Activated T-cell treated with anti-CD3 and anti-CD28 coated beads, Interleukin-2, amount 50 U/mL, for 4 hours (primary cell): ENCODE results near the gene RASGRF2. TPM values are rescaled to one million over a fixed set of nuclear protein-coding genes. Genes with fewer than 3 reads are reported as not detected.
"Not testable (repeated sequence)": the region's sequence is repeated elsewhere in the genome, so short reads cannot be mapped to it uniquely, and the experiment has no call there.

Source experiments
- ATAC-seq, 2 donors: fragments of 200-7000 bp; cut with Tn5 transposase; one replicate each; pipeline ENCODE4 v1.10.0; 2021
- DNase-seq: peaks from one replicate; pipeline ENCODE4 v3.0.0-alpha.2; 2020
- H3K27me3 Mint-ChIP-seq: one replicate; pipeline ENCODE4 v1.8.0; 2021; ENCODE audit warnings: low read depth, mixed read lengths
- H3K36me3 Mint-ChIP-seq: one replicate; pipeline ENCODE4 v1.8.0; 2022; ENCODE audit warnings: mixed read lengths; ENCODE audit not compliant: insufficient read depth
- H3K4me1 Mint-ChIP-seq: one replicate; pipeline ENCODE4 v1.8.0; 2021; ENCODE audit warnings: low read depth, mixed read lengths
- H3K4me3 Mint-ChIP-seq: one replicate; pipeline ENCODE4 v1.8.0; 2021; ENCODE audit warnings: mild to moderate bottlenecking, moderate library complexity, mixed read lengths
- H3K9me3 Mint-ChIP-seq: one replicate; pipeline ENCODE4 v1.8.0; 2021; ENCODE audit warnings: mixed read lengths
- total RNA-seq, 3 donors: library from RNA; stranded (reverse); gene quantifications; one replicate each; pipeline ENCODE4 v1.2.1, GENCODE V29; 2021

RASGRF2 gene
- total RNA-seq, 3 donors from 2014 or later, result 5.6 to 8.6 (median 7.5) TPM

DNA sequence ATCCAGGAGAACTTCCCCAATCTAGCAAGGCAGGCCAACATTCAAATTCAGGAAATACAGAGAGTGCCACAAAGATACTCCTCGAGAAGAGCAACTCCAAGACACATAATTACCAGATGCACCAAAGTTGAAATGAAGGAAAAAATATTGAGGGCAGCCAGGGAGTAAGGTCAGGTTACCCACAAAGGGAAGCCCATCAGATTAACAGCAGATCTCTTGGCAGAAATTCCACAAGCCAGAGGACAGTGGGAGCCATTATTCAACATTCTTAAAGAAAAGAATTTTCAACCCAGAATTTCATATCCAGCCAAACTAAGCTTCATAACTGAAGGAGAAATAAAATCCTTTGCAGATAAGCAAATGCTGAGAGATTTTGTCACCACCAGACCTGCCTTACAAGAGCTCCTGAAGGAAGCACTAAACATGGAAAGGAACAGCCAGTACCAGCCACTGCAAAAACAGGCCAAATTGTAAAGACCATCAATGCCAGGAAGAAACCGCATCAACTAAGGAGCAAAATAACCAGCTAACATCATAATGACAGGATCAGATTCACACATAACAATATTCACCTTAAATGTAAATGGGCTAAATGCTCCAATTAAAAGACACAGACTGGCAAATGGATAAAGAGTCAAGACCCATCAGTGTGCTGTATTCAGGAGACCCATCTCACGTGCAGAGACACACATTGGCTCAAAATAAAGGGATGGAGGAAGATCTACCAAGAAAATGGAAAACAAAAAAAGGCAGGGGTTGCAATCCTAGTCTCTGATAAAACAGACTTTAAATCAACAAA is 70.3 kb downstream of the RASGRF2 start:
- H3K4me3 Mint-ChIP-seq, H3K27me3 Mint-ChIP-seq, ATAC-seq: not testable (repeated sequence)

GRCh38 chr5:81035522-81035921 is 75.4 kb downstream of the RASGRF2 start:
- H3K4me3 Mint-ChIP-seq, result no peak overlapping the region
- no peaks in the 10 kb centered on the region for H3K27me3 Mint-ChIP-seq
- H3K4me1 Mint-ChIP-seq, result peaks cover 10% of the 10 kb centered on the region
- peaks cover 14% of the 10 kb centered on the region for H3K9me3 Mint-ChIP-seq
- H3K36me3 Mint-ChIP-seq, result peaks cover 3% of the 10 kb centered on the region
- DNase-seq (no peak), ATAC-seq (no peak)

More for the DNA sequence above, 70.3 kb downstream of the RASGRF2 start:
- Mint-ChIP-seq H3K36me3 (peaks cover 12% of the 10 kb centered on the region), H3K9me3 (peaks cover 14% of the 10 kb centered on the region), H3K4me1 (peaks cover 26% of the 10 kb centered on the region)
- DNase-seq, result not testable (repeated sequence)

- H3K27me3 Mint-ChIP-seq, result no peaks in the 10 kb centered on the region
- peaks cover 11% of the 10 kb centered on the region for H3K4me1 Mint-ChIP-seq
- DNase-seq (no peak), ATAC-seq (no peak)
- H3K36me3 Mint-ChIP-seq, result peaks cover 3% of the 10 kb centered on the region
- no peak overlapping the region for H3K4me3 Mint-ChIP-seq
- peaks cover 11% of the 10 kb centered on the region for H3K9me3 Mint-ChIP-seq
These were observed 78.3 kb downstream of the RASGRF2 start for GRCh38 chr5:81038495-81038894.

GRCh38 chr5:81044868-81045267 is 84.7 kb downstream of the RASGRF2 start:
- peaks cover 37% of the 10 kb centered on the region for H3K4me1 Mint-ChIP-seq
- H3K27me3 Mint-ChIP-seq, result no peaks in the 10 kb centered on the region

GRCh38 chr5:81045389-81045807 is 85.2 kb downstream of the RASGRF2 start:
- Mint-ChIP-seq H3K36me3 (peaks cover 24% of the 10 kb centered on the region), H3K27me3 (no peaks in the 10 kb centered on the region), H3K9me3 (no peaks in the 10 kb centered on the region), H3K4me3 (no peak overlapping the region), H3K4me1 (peaks cover 37% of the 10 kb centered on the region)
- DNase-seq (no peak), ATAC-seq (no peak)

More at GRCh38 chr5:81044868-81045267, 84.7 kb downstream of the RASGRF2 start:
- no peak for DNase-seq
- ATAC-seq, result no peak
- H3K9me3 Mint-ChIP-seq, result no peaks in the 10 kb centered on the region
- H3K4me3 Mint-ChIP-seq, result no peak overlapping the region
- H3K36me3 Mint-ChIP-seq, result peaks cover 24% of the 10 kb centered on the region

- Mint-ChIP-seq H3K36me3 (peaks cover 27% of the 10 kb centered on the region), H3K9me3 (no peaks in the 10 kb centered on the region), H3K4me1 (peaks cover 39% of the 10 kb centered on the region), H3K27me3 (no peaks in the 10 kb centered on the region), H3K4me3 (no peak overlapping the region)
- DNase-seq (no peak), ATAC-seq (no peak)
These were observed 85.9 kb downstream of the RASGRF2 start for GRCh38 chr5:81046041-81046440.

DNA sequence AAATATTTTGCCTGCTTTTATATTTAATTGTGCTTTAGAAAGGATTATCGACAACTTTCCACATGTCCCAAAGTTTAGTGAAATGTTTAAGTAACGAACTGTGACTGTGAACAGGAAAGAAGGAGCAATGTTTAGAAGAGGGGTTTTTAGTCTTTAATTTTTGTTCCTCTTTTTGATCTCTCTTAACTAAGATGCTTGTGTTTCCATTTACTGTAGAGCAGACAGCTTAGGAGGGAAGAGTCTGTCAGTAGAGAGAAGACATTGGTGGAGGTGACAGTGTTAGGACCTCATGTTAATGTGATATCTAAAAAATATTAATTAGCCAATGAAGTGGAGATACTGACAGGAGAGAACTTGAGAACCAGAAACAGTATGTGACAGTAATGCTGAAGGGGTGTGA is 92.2 kb downstream of the RASGRF2 start:
- H3K4me3 Mint-ChIP-seq, result no peak overlapping the region
- DNase-seq, result no peak
- H3K4me1 Mint-ChIP-seq, result peaks cover 20% of the 10 kb centered on the region
- no peaks in the 10 kb centered on the region for H3K9me3 Mint-ChIP-seq
- H3K36me3 Mint-ChIP-seq, result peaks cover 16% of the 10 kb centered on the region
- H3K27me3 Mint-ChIP-seq, result no peaks in the 10 kb centered on the region
- ATAC-seq, result no peak

DNA sequence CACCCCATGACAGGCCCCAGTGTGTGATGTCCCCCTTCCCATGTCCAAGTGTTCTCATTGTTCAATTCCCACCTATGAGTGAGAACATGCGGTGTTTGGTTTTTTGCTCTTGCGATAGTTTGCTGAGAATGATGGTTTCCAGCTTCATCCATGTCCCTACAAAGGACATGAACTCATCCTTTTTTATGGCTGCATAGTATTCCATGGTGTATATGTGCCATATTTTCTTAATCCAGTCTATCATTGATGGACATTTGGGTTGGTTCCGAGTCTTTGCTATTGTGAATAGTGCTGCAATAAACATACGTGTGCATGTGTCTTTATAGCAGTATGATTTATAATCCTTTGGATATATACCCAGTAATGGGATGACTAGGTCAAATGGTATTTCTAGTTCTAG is 93.1 kb downstream of the RASGRF2 start:
- not testable (repeated sequence) for H3K9me3 Mint-ChIP-seq, H3K27me3 Mint-ChIP-seq, DNase-seq, ATAC-seq, H3K4me3 Mint-ChIP-seq
- Mint-ChIP-seq H3K4me1 (peaks cover 14% of the 10 kb centered on the region), H3K36me3 (peaks cover 13% of the 10 kb centered on the region)

GRCh38 chr5:81058121-81058520 is 98.0 kb downstream of the RASGRF2 start:
- Mint-ChIP-seq H3K4me1 (peaks cover 18% of the 10 kb centered on the region), H3K4me3 (no peak overlapping the region), H3K27me3 (no peaks in the 10 kb centered on the region), H3K36me3 (peaks cover 15% of the 10 kb centered on the region), H3K9me3 (peaks cover 4% of the 10 kb centered on the region)
- ATAC-seq (no peak), DNase-seq (no peak)

GRCh38 chr5:81065492-81065891 is 105.3 kb downstream of the RASGRF2 start:
- ATAC-seq, result no peak
- Mint-ChIP-seq H3K9me3 (peaks cover 5% of the 10 kb centered on the region), H3K4me3 (no peak overlapping the region), H3K4me1 (peaks cover 26% of the 10 kb centered on the region), H3K27me3 (no peaks in the 10 kb centered on the region), H3K36me3 (peaks cover 36% of the 10 kb centered on the region)
- no peak for DNase-seq

GRCh38 chr5:81066102-81066501 is 105.9 kb downstream of the RASGRF2 start:
- Mint-ChIP-seq H3K4me3 (no peak overlapping the region), H3K9me3 (peaks cover 5% of the 10 kb centered on the region), H3K27me3 (no peaks in the 10 kb centered on the region), H3K36me3 (peaks cover 36% of the 10 kb centered on the region), H3K4me1 (peaks cover 24% of the 10 kb centered on the region)
- ATAC-seq (no peak), DNase-seq (no peak)

- H3K36me3 Mint-ChIP-seq, result peaks cover 38% of the 10 kb centered on the region
- H3K27me3 Mint-ChIP-seq, result no peaks in the 10 kb centered on the region
- H3K9me3 Mint-ChIP-seq, result peaks cover 5% of the 10 kb centered on the region
- ATAC-seq (no peak), DNase-seq (no peak)
- peaks cover 21% of the 10 kb centered on the region for H3K4me1 Mint-ChIP-seq
- no peak overlapping the region for H3K4me3 Mint-ChIP-seq
These were observed 107.2 kb downstream of the RASGRF2 start for GRCh38 chr5:81067406-81067805.

- H3K36me3 Mint-ChIP-seq, result peaks cover 38% of the 10 kb centered on the region
- peaks cover 5% of the 10 kb centered on the region for H3K9me3 Mint-ChIP-seq
- no peaks in the 10 kb centered on the region for H3K27me3 Mint-ChIP-seq
- peaks cover 18% of the 10 kb centered on the region for H3K4me1 Mint-ChIP-seq
- ATAC-seq (no peak), DNase-seq (no peak)
- H3K4me3 Mint-ChIP-seq, result no peak overlapping the region
These were observed 107.9 kb downstream of the RASGRF2 start for GRCh38 chr5:81068063-81068462.

GRCh38 chr5:81068635-81069034 is 108.5 kb downstream of the RASGRF2 start:
- DNase-seq (no peak), ATAC-seq (no peak)
- H3K4me3 Mint-ChIP-seq, result no peak overlapping the region
- H3K9me3 Mint-ChIP-seq, result peaks cover 5% of the 10 kb centered on the region
- H3K27me3 Mint-ChIP-seq, result no peaks in the 10 kb centered on the region
- peaks cover 39% of the 10 kb centered on the region for H3K36me3 Mint-ChIP-seq
- H3K4me1 Mint-ChIP-seq, result peaks cover 18% of the 10 kb centered on the region

GRCh38 chr5:81069990-81070389 is 109.8 kb downstream of the RASGRF2 start:
- Mint-ChIP-seq H3K27me3 (no peaks in the 10 kb centered on the region), H3K9me3 (no peaks in the 10 kb centered on the region), H3K36me3 (peaks cover 33% of the 10 kb centered on the region), H3K4me3 (no peak overlapping the region), H3K4me1 (peaks cover 5% of the 10 kb centered on the region)
- no peak for ATAC-seq
- no peak for DNase-seq
